K562 (cell line): ENCODE results near the gene MYO7A.

ENCODE experiments used
- CHD1 ChIP-seq: fragments of 200-600 bp; sonication (generic); IDR thresholded peaks from one replicate; pipeline ENCODE4 v1.6.1; 2012; ENCODE audit warnings: mild to moderate bottlenecking, moderate library complexity, low read length, inconsistent platforms
- CTCF ChIP-seq, 3 experiments: IDR thresholded peaks in 2 of 3; conservative IDR thresholded peaks in 1 of 3; 2 replicates each; pipeline ENCODE4 v1.5.1; 2011 to 2012; ENCODE audit warnings: low read length in 3 of 3, mild to moderate bottlenecking in 3 of 3, control low read depth in 2 of 3, improper control_type of control experiment in 1 of 3, inconsistent platforms in 1 of 3, low read depth in 1 of 3, mixed read lengths in 1 of 3, moderate library complexity in 1 of 3; ENCODE audit not compliant: insufficient read depth in 2 of 3
- E2F6 ChIP-seq, 2 experiments: IDR thresholded peaks; 2 replicates each; pipeline ENCODE4 v1.6.1; 2011; ENCODE audit warnings: borderline replicate concordance in 1 of 2, control low read depth in 1 of 2, low read depth in 1 of 2, low read length in 1 of 2, mild to moderate bottlenecking in 1 of 2, mixed read lengths in 1 of 2, moderate library complexity in 1 of 2; ENCODE audit not compliant: insufficient read depth in 1 of 2, insufficient read length in 1 of 2, poor library complexity in 1 of 2, severe bottlenecking in 1 of 2; ENCODE audit errors: extremely low read depth in 1 of 2
- ELF4 ChIP-seq: fragments of 450-650 bp; formaldehyde crosslinking; IDR thresholded peaks from 2 replicates; pipeline ENCODE4 v1.4.0; 2022; ENCODE audit warnings: missing genetic modification characterization
- EP300 ChIP-seq: IDR thresholded peaks from 2 replicates; pipeline ENCODE4 v1.6.1; 2012; ENCODE audit warnings: low read length, improper control_type of control experiment
- EZH2 ChIP-seq: IDR thresholded peaks from 2 replicates; pipeline ENCODE4 v1.6.1; 2012; ENCODE audit warnings: low read depth, mild to moderate bottlenecking, inconsistent platforms, low read length, borderline replicate concordance
- FOXK1 ChIP-seq: sonication (generic); formaldehyde crosslinking; IDR thresholded peaks from 2 replicates; pipeline ENCODE4 v1.8.0; 2022; ENCODE audit warnings: missing genetic modification reagents, mild to moderate bottlenecking, borderline replicate concordance
- KDM4B ChIP-seq, 2 experiments: fragments of 450-650 bp in 1 of 2; sonication (generic) in 1 of 2; IDR thresholded peaks; 2 replicates each; pipeline ENCODE4 v1.6.1; 2016 to 2017; ENCODE audit warnings: borderline replicate concordance in 2 of 2, antibody characterized with exemption in 1 of 2, low read depth in 1 of 2, mild to moderate bottlenecking in 1 of 2
- NEUROD1 ChIP-seq: fragments of 150-350 bp; IDR thresholded peaks from 2 replicates; pipeline ENCODE4 v1.6.1; 2014; ENCODE audit warnings: borderline replicate concordance, low read length, low read depth; ENCODE audit not compliant: partially characterized antibody
- RAD21 ChIP-seq, 2 experiments: fragments of 250-450 bp in 1 of 2; fragments of 450-650 bp in 1 of 2; sonication (Bioruptor Pico) in 1 of 2; formaldehyde crosslinking in 1 of 2; IDR thresholded peaks in 1 of 2; conservative IDR thresholded peaks in 1 of 2; 2 replicates each; pipeline versions ENCODE4 v1.4.0 to v1.8.0; 2020 to 2022; ENCODE audit warnings: mild to moderate bottlenecking in 2 of 2, moderate library complexity in 1 of 2
- SMAD1 ChIP-seq: fragments of 150-350 bp; IDR thresholded peaks from 2 replicates; pipeline ENCODE4 v1.6.1; 2014; ENCODE audit warnings: low read length, low read depth; ENCODE audit not compliant: partially characterized antibody
- SRSF3 ChIP-seq: fragments of 200-400 bp; formaldehyde crosslinking; IDR thresholded peaks from 2 replicates; pipeline ENCODE4 v1.6.1; 2016; ENCODE audit warnings: mild to moderate bottlenecking, low read length, moderate library complexity; ENCODE audit not compliant: insufficient read depth
- TFAM ChIP-seq: fragments of 250-450 bp; sonication (Bioruptor Pico); conservative IDR thresholded peaks from 2 replicates; pipeline ENCODE4 v1.5.0; 2021; ENCODE audit warnings: mild to moderate bottlenecking, moderate library complexity
- ZNF274 ChIP-seq: IDR thresholded peaks from 2 replicates; pipeline ENCODE4 v1.6.1; 2011; ENCODE audit warnings: low read depth, mild to moderate bottlenecking, low read length, moderate library complexity, borderline replicate concordance

DNA sequence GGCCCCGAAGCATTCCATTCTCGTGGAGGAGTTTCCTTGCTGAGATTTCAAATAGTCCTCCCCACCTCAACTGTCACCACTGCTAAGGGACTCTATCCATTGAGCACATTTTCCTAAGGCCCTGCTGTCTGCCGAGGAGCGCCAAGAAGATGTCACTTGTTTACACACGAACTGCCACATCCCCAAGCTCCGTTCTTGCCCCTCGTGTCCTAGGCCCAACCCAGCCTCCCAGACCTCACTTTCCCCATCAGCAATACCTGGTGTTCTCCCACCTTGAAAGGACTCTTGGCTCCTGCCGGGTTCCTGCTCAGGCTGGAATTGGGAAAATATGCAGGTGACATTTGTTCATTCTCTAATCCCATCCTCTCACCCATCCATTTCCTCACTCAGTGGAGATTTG is 4.0 kb upstream of the MYO7A start:
- no peak for TF ChIP-seq E2F6 (IDR thresholded peaks at IDR 0.05; ENCODE audit: borderline replicate concordance in 1 of 2, extremely low read depth in 1 of 2, insufficient read depth in 1 of 2, insufficient read length in 1 of 2, low read depth in 1 of 2, low read length in 1 of 2, poor library complexity in 1 of 2, severe bottlenecking in 1 of 2)
- no peak for TF ChIP-seq CTCF (IDR thresholded peaks at IDR 0.05 in 2 of 3, conservative IDR thresholded peaks at IDR 0.05 in 1 of 3; ENCODE audit: insufficient read depth in 2 of 3, low read depth in 1 of 3, low read length in 3 of 3)
- no peak for TF ChIP-seq NEUROD1
- TF ChIP-seq SMAD1 = no peak
- TF ChIP-seq ELF4 (CRISPR knock-in tag) = no peak
- TF ChIP-seq EZH2 = no peak
- TF ChIP-seq SRSF3 = no peak
- no peak for TF ChIP-seq EP300
- TF ChIP-seq CHD1 = no peak
- no peak for TF ChIP-seq RAD21 (CRISPR knock-in tag; conservative IDR thresholded peaks at IDR 0.05 in 1 of 2, IDR thresholded peaks at IDR 0.05 in 1 of 2)
- TF ChIP-seq TFAM (CRISPR knock-in tag) = no peak
- no peak for TF ChIP-seq KDM4B (IDR thresholded peaks at IDR 0.05; ENCODE audit: borderline replicate concordance in 2 of 2, low read depth in 1 of 2)
- TF ChIP-seq ZNF274 = no peak
- TF ChIP-seq FOXK1 = no peak
